Ovary (tissue), 9 donors: ENCODE results near the gene RBBP6. TPM values are rescaled to one million over a fixed set of nuclear protein-coding genes. Genes with fewer than 3 reads are reported as not detected.
A peak's percentile ranks its signal among the peaks of the same experiment; 100 is the strongest.

ENCODE experiments used
- DNase-seq, 5 donors: peaks; one replicate each; pipeline ENCODE4 v3.0.0-alpha.2; 2019 to 2020
- H3K27ac ChIP-seq, 2 donors: fragments of 200-600 bp; one replicate each; pipeline versions ENCODE4 v1.5.1 to v1.8.0; 2019 to 2022
- H3K27me3 ChIP-seq: fragments of 200-600 bp; one replicate; pipeline ENCODE4 v1.8.0; 2022
- H3K36me3 ChIP-seq: fragments of 200-600 bp; sonication (generic); one replicate; pipeline ENCODE4 v1.5.1; 2019
- H3K4me1 ChIP-seq: one replicate; pipeline ENCODE4 v1.8.1; 2013; ENCODE audit warnings: mild to moderate bottlenecking, moderate library complexity; ENCODE audit not compliant: insufficient read depth
- H3K4me3 ChIP-seq: fragments of 200-600 bp; sonication (generic); one replicate; pipeline ENCODE4 v1.5.1; 2017
- H3K9me3 ChIP-seq, 2 donors: fragments of 200-600 bp in 1 of 2; sonication (generic) in 1 of 2; one replicate each; pipeline versions ENCODE4 v1.5.1 to v1.8.1; 2013 to 2019; ENCODE audit warnings: mild to moderate bottlenecking in 1 of 2, moderate library complexity in 1 of 2
- CTCF ChIP-seq, 3 donors: fragments of 450-650 bp in 2 of 3; fragments of 200-600 bp in 1 of 3; IDR thresholded peaks; one replicate each; pipeline versions ENCODE4 v1.5.1 to v1.8.0; 2016 to 2022; ENCODE audit warnings: antibody characterized with exemption in 3 of 3, mild to moderate bottlenecking in 1 of 3
- EP300 ChIP-seq: sonication (generic); formaldehyde crosslinking; IDR thresholded peaks from one replicate; pipeline ENCODE4 v1.6.1; 2017; ENCODE audit warnings: antibody characterized with exemption
- POLR2A ChIP-seq: fragments of 450-650 bp; IDR thresholded peaks from one replicate; pipeline ENCODE4 v1.6.1; 2017; ENCODE audit warnings: antibody characterized with exemption, mild to moderate bottlenecking, moderate library complexity
- WGBS, 3 donors: extraction: QIAGEN DNeasy Blood & Tissue Kit in 1 of 3; methylation state at CpG; one replicate each; pipeline versions ENCODE4 v1.1.5 to v1.1.7; 2013 to 2017; 5-methylcytosine and 5-hydroxymethylcytosine counted together
- intact Hi-C, 4 donors: fragments of 100-400 bp; cut with DNase I; formaldehyde crosslinking; loops; one replicate each; pipeline versions ENCODE4 v1.11.0 to v1.15.1; 2022 to 2023
- polyA plus RNA-seq, 2 donors: library from polyadenylated mRNA; stranded (reverse); fragments of 200-250 nt in 1 of 2; fragments of 350-450 nt in 1 of 2; fragmentation: Illumina TruSeq in 1 of 2; extraction: RNeasy Lipid Tissue Mini Kit (QIAGEN cat#74804) in 1 of 2; gene quantifications; one replicate each; pipeline ENCODE4 v1.2.3, GENCODE V29; 2013 to 2014
- total RNA-seq, 7 donors: library from RNA; depleted of rRNA in 2 of 7; stranded (reverse); fragments of >200 nt in 2 of 7; fragmentation: NEBNext Ultra II Directional in 3 of 7; extraction: Animal tissue kit (Norgen Biotek cat#: 25700) in 3 of 7; gene quantifications; one replicate each; pipeline versions ENCODE4 v1.1.0 to v1.2.4, GENCODE V29; 2016 to 2023
- donor health status: DM: no; HTN: no; CAD: no; lungs with moderate emphysema.
- donor health status: DM: no; HTN: no; CAD: no.
- donor health status: Bipolar disorder and iron deficiency.
- donor health status: DM: yes; HTN: yes; CAD: no.
- donor health status: DM: no; HTN: no; CAD: no.
- donor health status: DM: yes; HTN: yes; CAD: no.

Gene RBBP6
- total and polyA plus RNA-seq, 9 donors = 35.9 to 112 (median 65.4) TPM

- DNase-seq = no peak
- H3K9me3 ChIP-seq = no peaks in the 10 kb centered on the region
- no peaks in the 10 kb centered on the region for H3K4me1 ChIP-seq
- no peak overlapping the region for H3K27ac ChIP-seq
- H3K4me3 ChIP-seq = no peak overlapping the region
- intact Hi-C loops = no loop called here
- H3K36me3 ChIP-seq = no peaks in the 10 kb centered on the region
- 89 to 93% (median 90%) methylated on average over 8 of the region's 8 CpGs for WGBS, 3 donors
- TF ChIP-seq EP300 (no peak), POLR2A (no peak), CTCF (IDR thresholded peaks at IDR 0.05) (no peak)
- H3K27me3 ChIP-seq = no peaks in the 10 kb centered on the region
Observed at GRCh38 chr16:24598777-24599437, 59.5 kb downstream of the RBBP6 start.

GRCh38 chr16:24609417-24609739, 70.0 kb downstream of the RBBP6 start:
- DNase-seq = no peak
- Histone ChIP-seq H3K4me1 (peaks cover 4% of the 10 kb centered on the region), H3K27me3 (no peaks in the 10 kb centered on the region), H3K27ac (no peak overlapping the region), H3K4me3 (no peak overlapping the region), H3K36me3 (no peaks in the 10 kb centered on the region), H3K9me3 (no peaks in the 10 kb centered on the region)
- WGBS, 3 donors = 35 to 40% (median 37%) methylated on average over 4 of the region's 4 CpGs
- intact Hi-C loops = no loop called here
- TF ChIP-seq EP300 (no peak), POLR2A (no peak), CTCF (IDR thresholded peaks at IDR 0.05) (no peak)

- Histone ChIP-seq H3K4me3 (peak overlapping the region; percentile 28), H3K4me1 (peaks cover 4% of the 10 kb centered on the region), H3K27me3 (no peaks in the 10 kb centered on the region), H3K36me3 (no peaks in the 10 kb centered on the region), H3K27ac (no peak overlapping the region), H3K9me3 (no peaks in the 10 kb centered on the region)
- no peak for TF ChIP-seq EP300
- no peak for TF ChIP-seq POLR2A
- TF ChIP-seq CTCF (IDR thresholded peaks at IDR 0.05) = no peak
- intact Hi-C loops = no loop called here
- 2 to 4% (median 3%) methylated on average over 22 of the region's 22 CpGs for whole genome bisulfite sequencing, 3 donors
- peak; percentile 54 to 69 (median 67) for DNase-seq
Observed at GRCh38 chr16:24609740-24610415, 70.5 kb downstream of the RBBP6 start.

- peaks cover 4% of the 10 kb centered on the region for H3K4me1 ChIP-seq
- DNase-seq = peak; percentile 18 to 45 (median 32)
- no peaks in the 10 kb centered on the region for H3K9me3 ChIP-seq
- H3K27ac ChIP-seq = no peak overlapping the region
- H3K4me3 ChIP-seq = peak overlapping the region; percentile 28
- intact Hi-C loops = no loop called here
- H3K27me3 ChIP-seq = no peaks in the 10 kb centered on the region
- no peaks in the 10 kb centered on the region for H3K36me3 ChIP-seq
- TF ChIP-seq EP300 = no peak
- no peak for TF ChIP-seq CTCF (IDR thresholded peaks at IDR 0.05)
- TF ChIP-seq POLR2A = no peak
- 2% methylated on average over 13 of the region's 13 CpGs for WGBS, 3 donors
Observed at GRCh38 chr16:24610416-24610755, 71.0 kb downstream of the RBBP6 start.
